ENCODE results near the gene STAP2.
"Not testable (repeated sequence)": the region's sequence is repeated elsewhere in the genome, so short reads cannot be mapped to it uniquely, and the experiment has no call there.

STAP2 gene

DNA sequence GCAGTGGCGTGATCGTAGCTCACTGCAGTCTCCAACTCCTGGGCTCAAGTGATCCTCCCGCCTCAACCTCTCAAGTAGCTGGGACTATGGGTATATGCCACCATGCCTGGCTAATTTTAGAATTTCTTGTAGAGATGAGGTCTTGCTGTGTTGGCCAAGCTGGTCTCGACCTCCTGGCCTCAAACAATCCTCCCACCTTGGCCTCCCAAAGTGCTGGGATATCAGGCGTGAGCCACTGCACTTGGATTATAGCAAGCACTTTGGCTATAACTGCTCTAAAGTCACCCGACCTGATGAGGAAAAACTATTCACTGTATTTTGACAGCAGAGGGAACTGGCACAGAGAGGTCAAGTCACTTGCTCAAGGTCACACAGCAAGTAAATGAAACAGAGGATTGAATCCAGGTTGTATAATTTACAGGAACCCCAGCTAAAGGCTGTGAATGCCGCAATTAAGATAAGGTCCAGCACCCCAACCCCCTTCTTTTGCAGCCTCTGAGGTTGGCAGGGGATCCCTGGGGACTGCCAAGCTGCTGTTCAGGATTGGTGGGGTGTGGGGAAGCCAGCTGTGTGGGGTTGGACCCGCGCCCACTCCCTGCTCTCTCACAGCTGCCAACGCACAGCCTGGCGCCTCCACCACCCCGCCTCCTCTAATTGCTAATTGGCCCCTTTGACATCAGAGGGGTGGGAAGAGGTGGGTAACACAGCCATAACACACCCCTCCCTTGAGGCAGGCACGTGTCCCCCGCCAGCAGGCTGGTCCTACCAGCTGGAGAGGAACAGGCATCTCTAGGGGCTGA, 42.5 kb downstream of the STAP2 start:
- DNase-seq, result peak; percentile 95

DNA sequence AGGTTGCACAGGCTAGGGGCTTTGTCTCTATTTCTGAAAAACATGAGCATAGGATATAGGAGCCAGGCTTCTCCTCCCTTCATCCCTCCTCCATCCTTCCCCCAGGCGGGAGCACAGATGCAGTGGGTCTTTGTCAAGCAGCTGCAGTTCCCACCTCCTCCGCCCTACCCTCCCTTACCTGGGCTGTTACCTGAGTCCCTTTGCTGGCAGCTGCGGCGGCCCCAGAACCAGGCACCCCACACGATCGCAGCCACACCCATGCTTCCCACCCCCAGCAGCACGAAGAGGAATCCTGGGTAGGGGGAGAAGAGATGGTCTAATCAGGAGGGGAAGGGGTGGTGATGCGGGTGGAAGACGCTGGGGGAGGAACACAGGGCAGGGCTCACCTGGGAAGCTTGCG, 44.2 kb downstream of the STAP2 start:
- no peak for DNase-seq

- DNase-seq, result no peak
Measured at GRCh38 chr19:4292515-4292914, 46.1 kb downstream of the STAP2 start.

GRCh38 chr19:4291184-4291732, 47.4 kb downstream of the STAP2 start:
- DNase-seq, result no peak

GRCh38 chr19:4288091-4288777, 50.4 kb downstream of the STAP2 start:
- no peak for DNase-seq

DNA sequence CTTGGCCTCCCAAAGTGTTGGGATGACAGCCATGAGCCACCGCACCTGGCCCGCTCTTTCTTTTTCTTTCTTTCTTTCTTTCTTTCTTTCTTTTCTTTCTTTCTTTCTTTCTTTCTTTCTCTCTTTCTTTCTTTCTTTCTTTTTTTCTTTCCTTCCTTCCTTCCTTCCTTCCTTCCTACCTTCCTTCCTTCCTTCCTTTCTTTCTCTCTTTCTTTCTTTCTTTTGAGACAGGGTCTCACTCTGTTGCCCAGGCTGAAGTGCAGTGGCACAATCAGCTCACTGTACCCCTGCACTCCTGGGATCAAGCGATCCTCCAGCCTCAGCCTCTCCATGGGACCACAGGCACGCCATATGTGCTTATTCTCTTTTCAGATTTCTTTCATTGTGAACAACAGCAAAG, 52.5 kb downstream of the STAP2 start:
- not testable (repeated sequence) for DNase-seq

- no peak for DNase-seq
Measured at GRCh38 chr19:4284974-4285373, 53.7 kb downstream of the STAP2 start.

DNA sequence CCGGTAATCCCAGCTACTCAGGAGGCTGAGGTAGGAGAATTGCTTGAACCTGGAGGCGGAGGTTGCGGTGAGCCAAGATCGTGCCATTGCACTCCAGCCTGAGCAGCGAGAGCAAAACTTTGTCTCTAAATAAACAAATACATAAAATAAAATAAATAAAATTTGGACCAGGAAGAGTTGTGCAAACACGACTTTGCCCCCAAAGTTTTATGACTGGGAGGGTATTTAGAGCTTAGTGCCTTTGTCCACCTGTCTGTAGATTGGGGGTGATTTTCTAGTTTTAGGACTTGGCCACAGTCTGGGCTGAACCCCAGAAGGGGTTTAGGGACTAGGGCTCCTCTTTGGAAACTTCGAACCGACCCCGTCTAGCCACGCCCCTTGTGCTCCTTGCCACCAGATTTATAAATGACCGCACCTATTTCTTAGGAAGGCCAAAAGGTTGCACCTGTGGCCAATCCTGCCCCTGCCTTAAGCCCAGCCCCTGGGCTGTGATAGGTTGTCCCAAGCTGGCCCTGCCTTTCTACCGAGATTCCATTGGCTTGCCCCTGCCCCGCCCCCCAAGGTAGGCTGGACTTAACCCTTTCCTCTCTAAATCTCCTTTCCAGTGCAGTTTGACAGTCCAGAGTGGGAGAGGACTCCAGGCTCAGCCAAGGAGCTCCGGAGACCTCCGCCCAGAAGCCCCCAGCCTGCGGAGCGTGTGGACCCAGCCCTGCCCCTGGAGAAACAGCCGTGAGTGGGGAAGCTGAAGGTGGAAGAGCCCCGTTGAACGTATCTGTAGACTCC, 54.3 kb downstream of the STAP2 start:
- DNase-seq, result no peak

GRCh38 chr19:4279530-4280422, 58.9 kb downstream of the STAP2 start:
- no peak for DNase-seq

- no peak for DNase-seq
Measured at GRCh38 chr19:4279267-4279529, 59.4 kb downstream of the STAP2 start.

DNA sequence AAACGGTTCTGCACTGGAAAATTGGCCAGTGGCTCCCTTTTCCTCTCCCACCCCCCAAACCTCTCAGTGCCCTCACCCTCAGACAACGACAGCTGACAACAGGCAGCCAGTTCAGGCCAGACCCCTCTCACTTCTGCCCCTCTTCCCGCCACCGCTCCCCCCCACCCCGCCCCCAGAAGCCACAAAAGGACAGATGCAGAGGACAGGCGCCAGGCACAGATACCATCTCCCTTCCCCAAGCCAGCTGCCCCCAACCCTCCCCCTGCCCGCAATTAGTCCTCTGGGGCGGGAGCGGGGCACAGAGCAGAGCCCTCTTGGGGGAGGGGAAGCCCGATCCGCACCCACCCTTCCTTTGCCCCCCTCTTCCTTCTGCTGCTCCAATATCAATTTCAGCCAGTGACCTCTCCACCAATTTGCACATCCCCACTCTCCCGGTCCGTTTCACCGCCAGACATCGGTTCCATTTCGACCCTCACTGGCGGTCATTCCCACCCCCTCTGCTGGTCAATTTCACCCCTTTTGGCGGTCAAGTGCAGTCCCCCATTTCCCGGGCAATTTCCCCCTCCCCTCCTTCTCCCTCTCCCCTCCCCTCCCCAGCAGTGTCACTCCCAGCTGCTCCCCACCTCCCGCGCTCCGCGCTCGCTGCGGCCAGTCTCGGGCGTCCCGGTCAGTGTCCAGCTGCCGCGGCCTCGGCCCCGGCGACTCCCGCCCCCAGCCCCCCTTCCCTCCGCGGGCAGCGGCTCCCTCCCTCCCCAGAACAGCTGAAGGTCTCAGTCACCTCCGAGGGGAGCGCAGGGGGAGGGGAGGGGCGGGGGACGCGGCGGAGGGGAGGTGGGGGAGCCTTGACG, 60.0 kb downstream of the STAP2 start, which contains the start of gene SHD:
Gene SHD (plus strand): TSS at position 848 of the 848 bp plus-strand sequence. CDS start 798 bp downstream, outside the sequence.
- no peak for DNase-seq

DNA sequence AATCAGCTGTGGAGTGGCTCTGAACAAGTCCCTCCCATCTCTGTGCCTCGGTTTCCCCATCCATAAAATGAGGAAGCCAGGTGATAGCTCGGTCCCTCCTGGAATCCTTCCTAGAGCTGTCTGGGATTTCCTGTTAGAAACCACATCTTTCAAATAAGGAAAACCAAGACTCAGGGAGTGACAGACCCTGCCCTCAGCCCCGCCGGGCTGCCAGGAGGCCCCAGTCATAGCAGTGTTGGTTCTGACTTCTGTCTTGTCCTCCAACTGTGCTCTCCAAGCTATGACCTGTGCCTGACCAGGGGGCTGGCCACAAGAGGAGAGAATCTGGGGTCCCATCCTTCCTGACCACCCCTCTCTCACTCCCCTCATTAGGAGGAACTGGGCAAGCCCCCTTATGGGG, 60.6 kb downstream of the STAP2 start:
- no peak for DNase-seq

DNA sequence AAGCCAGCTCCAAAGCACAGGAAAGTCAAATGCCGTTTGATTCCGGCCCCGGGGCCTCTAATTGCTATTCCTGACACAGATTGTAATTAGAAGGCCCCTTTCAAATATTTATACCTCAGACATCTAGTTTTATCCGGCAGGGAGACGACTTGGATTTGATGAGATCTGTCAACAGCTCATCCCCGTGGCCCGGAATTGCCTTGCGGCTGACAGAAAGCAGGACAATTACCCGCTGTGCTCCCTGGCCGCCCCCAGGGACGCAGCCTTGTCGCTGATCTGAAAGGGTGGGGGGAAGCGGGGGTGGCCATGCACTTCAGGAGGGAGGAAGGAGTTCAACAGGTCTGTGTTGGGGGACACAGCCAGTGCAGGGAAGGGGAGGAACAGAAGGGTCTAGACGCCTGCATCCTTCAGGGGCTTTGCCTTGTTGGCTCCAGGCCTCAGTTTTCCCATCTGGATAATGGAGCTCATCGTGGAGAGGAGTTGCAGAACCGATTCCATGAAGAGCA, 61.4 kb downstream of the STAP2 start:
- DNase-seq, result no peak

DNA sequence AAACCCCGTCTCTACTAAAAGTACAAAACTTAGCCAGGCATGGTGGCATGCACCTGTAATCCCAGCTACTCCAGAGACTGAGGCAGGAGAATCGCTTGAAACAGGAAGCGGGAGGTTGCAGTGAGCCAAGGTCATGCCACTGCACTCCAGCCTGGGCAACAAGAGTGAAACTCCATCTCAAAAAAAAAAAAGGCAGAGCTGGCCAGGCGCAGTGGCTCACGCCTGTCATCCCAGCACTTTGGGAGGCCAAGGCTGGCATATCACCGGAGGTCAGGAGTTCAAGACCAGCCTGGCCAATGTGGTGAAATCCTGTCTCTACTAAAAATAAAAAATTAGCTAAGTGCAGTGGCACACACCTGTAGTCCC, 64.3 kb downstream of the STAP2 start:
- not testable (repeated sequence) for DNase-seq

All from NCI-H524 treated with DMSO at 0.1 percent for 48 hours (cell line).